GM12892 (cell line): ENCODE results near the gene PIPOX.

Source experiments
- POLR2A ChIP-seq: IDR thresholded peaks from 2 replicates; pipeline ENCODE4 v1.6.1; 2011; ENCODE audit warnings: low read depth, low read length, control low read depth
- POLR2AphosphoS5 ChIP-seq: IDR thresholded peaks from 2 replicates; pipeline ENCODE4 v1.6.1; 2011; ENCODE audit warnings: low read depth, low read length, control low read depth
- TAF1 ChIP-seq: IDR thresholded peaks from 2 replicates; pipeline ENCODE4 v1.6.1; 2011; ENCODE audit warnings: low read depth, mild to moderate bottlenecking, control low read depth, low read length, borderline replicate concordance

DNA sequence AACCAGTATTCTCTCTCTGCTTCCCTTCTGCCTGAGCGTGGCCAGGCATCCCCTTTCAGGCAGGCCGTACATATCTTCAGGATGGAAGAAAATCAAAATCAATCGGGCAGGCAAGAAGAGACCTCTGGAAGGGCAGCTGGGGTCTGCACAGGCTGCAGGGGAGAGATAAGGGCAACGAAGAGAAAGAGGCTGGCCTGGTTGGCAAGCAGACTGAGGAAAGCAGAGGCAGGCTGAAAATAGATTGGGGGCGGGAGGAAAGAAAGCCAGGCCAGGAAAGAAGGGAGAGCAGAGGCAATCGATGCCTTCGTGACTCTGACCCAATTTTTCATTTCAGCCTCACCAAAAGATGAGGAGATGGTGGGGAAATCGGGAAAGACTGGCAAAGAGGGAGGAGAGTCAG is 18.1 kb downstream of the PIPOX start:
- TF ChIP-seq POLR2A = no peak
- TF ChIP-seq POLR2AphosphoS5 = no peak
- no peak for TF ChIP-seq TAF1
